ENCODE results near the gene CHRNA4.

Gene CHRNA4

GRCh38 chr20:63331741-63332400 lies 29.3 kb downstream of the CHRNA4 start:
- no peak for FAIRE-seq

- no peak for FAIRE-seq
Measured at GRCh38 chr20:63330940-63331339, 30.2 kb downstream of the CHRNA4 start.

GRCh38 chr20:63330084-63330760 lies 30.9 kb downstream of the CHRNA4 start:
- FAIRE-seq, result no peak

GRCh38 chr20:63329331-63330083 lies 31.6 kb downstream of the CHRNA4 start:
- FAIRE-seq, result no peak

- FAIRE-seq, result no peak
Measured at GRCh38 chr20:63328718-63329275, 32.4 kb downstream of the CHRNA4 start.

- FAIRE-seq, result no peak
Measured at GRCh38 chr20:63328026-63328700, 33.0 kb downstream of the CHRNA4 start.

GRCh38 chr20:63327231-63327745 lies 33.9 kb downstream of the CHRNA4 start:
- FAIRE-seq, result no peak

- no peak for FAIRE-seq
Measured at GRCh38 chr20:63326314-63327230, 34.6 kb downstream of the CHRNA4 start.

GRCh38 chr20:63325554-63326313 lies 35.4 kb downstream of the CHRNA4 start:
- FAIRE-seq, result no peak

- no peak for FAIRE-seq
Measured at GRCh38 chr20:63325021-63325471, 36.1 kb downstream of the CHRNA4 start.

- FAIRE-seq, result no peak
Measured at GRCh38 chr20:63323357-63323981, 37.7 kb downstream of the CHRNA4 start.

- FAIRE-seq, result no peak
Measured at GRCh38 chr20:63322933-63323273, 38.2 kb downstream of the CHRNA4 start.

GRCh38 chr20:63322146-63322932 lies 38.8 kb downstream of the CHRNA4 start:
- no peak for FAIRE-seq

- no peak for FAIRE-seq
Measured at GRCh38 chr20:63321148-63321831, 39.9 kb downstream of the CHRNA4 start.

- no peak for FAIRE-seq
Measured at GRCh38 chr20:63320616-63321147, 40.5 kb downstream of the CHRNA4 start.

- no peak for FAIRE-seq
Measured at GRCh38 chr20:63320041-63320511, 41.1 kb downstream of the CHRNA4 start.

- FAIRE-seq, result no peak
Measured at GRCh38 chr20:63319164-63320040, 41.7 kb downstream of the CHRNA4 start.

All from islet of Langerhans (tissue), 1 donor.